Karpas-422 (cell line): ENCODE data around the gene PSMB7. TPM values are rescaled to one million over a fixed set of nuclear protein-coding genes. Genes with fewer than 3 reads are reported as not detected.

ENCODE experiments used
- DNase-seq: peaks from one replicate; pipeline ENCODE4 v3.0.0-alpha.2; 2015
- H2AFZ ChIP-seq: fragments of 200-600 bp; sonication (generic); 2 replicates; pipeline ENCODE4 v1.6.1; 2014; ENCODE audit warnings: antibody characterized with exemption, low read length, mixed read lengths
- H3K27ac ChIP-seq: fragments of 200-600 bp; sonication (generic); 2 replicates; pipeline ENCODE4 v1.5.1; 2014; ENCODE audit warnings: mild to moderate bottlenecking, low read length, moderate library complexity
- H3K27me3 ChIP-seq: fragments of 200-600 bp; sonication (generic); 2 replicates; pipeline ENCODE4 v1.6.1; 2014; ENCODE audit warnings: low read length, mixed read lengths
- H3K36me3 ChIP-seq: fragments of 200-600 bp; sonication (generic); 2 replicates; pipeline ENCODE4 v1.6.1; 2014; ENCODE audit warnings: low read length, mixed read lengths; ENCODE audit not compliant: insufficient read depth
- H3K4me1 ChIP-seq: fragments of 200-600 bp; sonication (generic); 2 replicates; pipeline ENCODE4 v1.6.1; 2014; ENCODE audit warnings: mild to moderate bottlenecking, low read length, mixed read lengths
- H3K4me2 ChIP-seq: fragments of 200-600 bp; sonication (generic); 2 replicates; pipeline ENCODE4 v1.6.1; 2014; ENCODE audit warnings: low read length, low read depth, mild to moderate bottlenecking; ENCODE audit not compliant: poor library complexity, severe bottlenecking
- H3K4me3 ChIP-seq: fragments of 200-600 bp; sonication (generic); 2 replicates; pipeline ENCODE4 v1.5.1; 2014; ENCODE audit warnings: mild to moderate bottlenecking, antibody characterized with exemption, low read length, mixed read lengths
- H3K79me2 ChIP-seq: fragments of 200-600 bp; sonication (generic); 2 replicates; pipeline ENCODE4 v1.6.1; 2014; ENCODE audit warnings: mild to moderate bottlenecking, low read length, mixed read lengths
- H3K9ac ChIP-seq: fragments of 200-600 bp; sonication (generic); 2 replicates; pipeline ENCODE4 v1.6.0; 2014; ENCODE audit warnings: low read length
- H3K9me2 ChIP-seq: fragments of 200-600 bp; sonication (generic), shearing (Covaris generic); replicated peaks from 2 replicates; pipeline ENCODE4 v1.6.0; 2014; ENCODE audit warnings: mild to moderate bottlenecking, low read length, moderate library complexity; ENCODE audit not compliant: insufficient read depth
- H3K9me3 ChIP-seq: fragments of 300-700, 200-600 bp; sonication (generic); 2 replicates; pipeline ENCODE4 v1.6.1; 2014; ENCODE audit warnings: low read length, mixed read lengths
- H4K20me1 ChIP-seq: fragments of 200-600 bp; sonication (generic); 2 replicates; pipeline ENCODE4 v1.6.1; 2014; ENCODE audit warnings: mild to moderate bottlenecking, antibody characterized with exemption, low read length, low read depth; ENCODE audit not compliant: insufficient read depth
- total RNA-seq: library from RNA; depleted of rRNA; stranded (reverse); fragments of >200 nt; shearing (Covaris generic); gene quantifications from 2 replicates; pipeline ENCODE4 v1.2.3, GENCODE V29; 2014; ENCODE audit warnings: low replicate concordance

PSMB7 gene
- total RNA-seq, 1 experiment from 2014 or later, result 119 TPM

DNA sequence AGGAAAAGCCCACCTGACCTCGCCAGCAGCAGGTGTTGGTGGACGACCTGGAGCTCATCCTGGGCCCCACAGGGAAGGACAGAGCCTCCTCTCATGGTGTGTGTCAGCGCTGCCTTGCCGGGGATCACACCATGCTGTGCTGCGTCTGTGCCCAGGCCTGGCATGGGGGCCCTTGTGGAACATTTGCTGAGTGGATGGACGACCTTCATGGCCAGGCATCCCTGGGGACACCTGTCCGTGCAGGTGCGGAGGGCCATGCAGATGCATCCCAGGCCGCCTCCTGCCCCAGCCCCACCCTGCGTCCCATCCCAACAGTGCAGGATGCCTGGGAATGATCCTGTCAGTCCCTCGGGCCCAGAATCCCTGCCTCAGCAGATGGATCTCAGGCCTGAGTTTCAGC lies 83.7 kb downstream of the PSMB7 start:
- H3K79me2 ChIP-seq, result no peaks in the 10 kb centered on the region
- H3K27ac ChIP-seq, result no peak overlapping the region
- no peak overlapping the region for H3K4me2 ChIP-seq
- no peak overlapping the region for H3K4me3 ChIP-seq
- H2AFZ ChIP-seq, result no peak overlapping the region
- peaks cover 42% of the 10 kb centered on the region for H3K36me3 ChIP-seq
- H4K20me1 ChIP-seq, result peaks cover 16% of the 10 kb centered on the region; the same call in 1 of the 2 replicates
- no peaks in the 10 kb centered on the region for H3K27me3 ChIP-seq
- no peaks in the 10 kb centered on the region for H3K9me3 ChIP-seq
- H3K9me2 ChIP-seq, result no peaks in the 10 kb centered on the region
- DNase-seq, result no peak
- H3K4me1 ChIP-seq, result no peaks in the 10 kb centered on the region
- no peak overlapping the region for H3K9ac ChIP-seq

GRCh38 chr9:124330011-124330697 lies 85.1 kb downstream of the PSMB7 start:
- Histone ChIP-seq H3K27me3 (no peaks in the 10 kb centered on the region), H3K79me2 (no peaks in the 10 kb centered on the region), H3K27ac (no peak overlapping the region), H3K9me2 (no peaks in the 10 kb centered on the region), H2AFZ (no peak overlapping the region), H3K4me1 (no peaks in the 10 kb centered on the region), H3K9ac (no peak overlapping the region), H4K20me1 (peaks cover 23% of the 10 kb centered on the region; the same call in 1 of the 2 replicates), H3K36me3 (peaks cover 40% of the 10 kb centered on the region), H3K4me3 (no peak overlapping the region), H3K9me3 (no peaks in the 10 kb centered on the region), H3K4me2 (no peak overlapping the region)
- no peak for DNase-seq

- Histone ChIP-seq H3K36me3 (peaks cover 37% of the 10 kb centered on the region), H3K4me1 (no peaks in the 10 kb centered on the region), H2AFZ (no peak overlapping the region), H4K20me1 (peaks cover 23% of the 10 kb centered on the region; the same call in 1 of the 2 replicates), H3K4me2 (no peak overlapping the region), H3K27ac (no peak overlapping the region), H3K4me3 (no peak overlapping the region), H3K9me3 (no peaks in the 10 kb centered on the region), H3K27me3 (no peaks in the 10 kb centered on the region), H3K9me2 (no peaks in the 10 kb centered on the region), H3K9ac (no peak overlapping the region), H3K79me2 (no peaks in the 10 kb centered on the region)
- no peak for DNase-seq
Observed at GRCh38 chr9:124329206-124329792, 85.9 kb downstream of the PSMB7 start.

- Histone ChIP-seq H3K9me2 (no peaks in the 10 kb centered on the region), H3K36me3 (peaks cover 38% of the 10 kb centered on the region), H3K9me3 (no peaks in the 10 kb centered on the region), H3K79me2 (no peaks in the 10 kb centered on the region), H3K27me3 (no peaks in the 10 kb centered on the region), H2AFZ (no peak overlapping the region), H3K27ac (no peak overlapping the region), H3K4me2 (no peak overlapping the region), H3K4me1 (no peaks in the 10 kb centered on the region), H3K9ac (no peak overlapping the region), H4K20me1 (peaks cover 23% of the 10 kb centered on the region; the same call in 1 of the 2 replicates), H3K4me3 (no peak overlapping the region)
- no peak for DNase-seq
Observed at GRCh38 chr9:124328285-124328684, 87.0 kb downstream of the PSMB7 start.

DNA sequence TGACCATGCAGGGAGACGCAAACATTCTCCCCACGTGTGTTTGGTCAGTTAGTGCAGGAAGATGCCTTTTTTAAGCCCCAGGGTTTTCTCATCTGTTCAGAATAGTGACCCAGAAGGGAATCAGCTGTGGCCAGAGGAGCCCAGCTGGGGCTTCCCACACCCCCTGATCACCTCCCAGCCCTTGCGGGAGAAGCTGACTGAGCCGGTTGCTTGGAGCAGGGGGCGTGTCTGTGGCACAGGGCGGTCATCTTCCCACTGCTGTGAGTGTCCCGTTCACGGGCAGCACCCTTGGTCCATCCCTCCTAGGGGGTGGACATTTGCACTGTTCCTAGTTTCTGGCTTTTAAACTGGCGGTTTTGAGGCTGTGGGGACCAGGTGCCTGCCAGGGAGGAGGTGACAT lies 87.8 kb downstream of the PSMB7 start:
- H2AFZ ChIP-seq, result no peak overlapping the region
- H3K36me3 ChIP-seq, result peaks cover 46% of the 10 kb centered on the region
- no peaks in the 10 kb centered on the region for H3K9me3 ChIP-seq
- H4K20me1 ChIP-seq, result peaks cover 29% of the 10 kb centered on the region; the same call in 1 of the 2 replicates
- H3K9me2 ChIP-seq, result no peaks in the 10 kb centered on the region
- H3K27me3 ChIP-seq, result no peaks in the 10 kb centered on the region
- no peak overlapping the region for H3K27ac ChIP-seq
- no peaks in the 10 kb centered on the region for H3K79me2 ChIP-seq
- H3K9ac ChIP-seq, result no peak overlapping the region
- H3K4me2 ChIP-seq, result no peak overlapping the region
- H3K4me3 ChIP-seq, result no peak overlapping the region
- DNase-seq, result no peak
- no peaks in the 10 kb centered on the region for H3K4me1 ChIP-seq

DNA sequence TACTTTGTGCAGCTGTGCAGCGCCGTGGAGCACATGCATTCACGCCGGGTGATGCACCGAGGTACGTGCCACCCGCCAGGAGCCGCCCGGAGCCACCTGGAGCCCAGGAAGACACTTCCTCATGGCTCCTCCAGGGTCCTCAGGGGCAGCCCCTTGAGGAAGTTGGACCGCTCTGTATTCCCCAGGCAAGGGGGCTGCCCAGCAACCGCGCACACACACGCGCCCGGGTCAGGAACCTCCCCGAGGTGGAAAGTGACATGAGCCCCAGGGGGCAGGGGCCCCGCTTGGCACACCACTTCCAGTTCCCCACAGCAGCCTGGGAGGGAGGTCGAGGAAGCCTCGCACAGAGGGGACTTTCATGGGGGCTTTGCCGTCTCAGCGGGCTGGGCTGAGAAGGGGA lies 88.9 kb downstream of the PSMB7 start:
- Histone ChIP-seq H3K79me2 (peaks cover 6% of the 10 kb centered on the region; the same call in 1 of the 2 replicates), H3K4me1 (no peaks in the 10 kb centered on the region), H2AFZ (no peak overlapping the region), H3K27me3 (no peaks in the 10 kb centered on the region), H3K27ac (no peak overlapping the region), H3K9me2 (no peaks in the 10 kb centered on the region), H3K4me2 (no peak overlapping the region), H3K9ac (no peak overlapping the region), H3K36me3 (peaks cover 50% of the 10 kb centered on the region), H4K20me1 (peaks cover 29% of the 10 kb centered on the region), H3K4me3 (no peak overlapping the region), H3K9me3 (no peaks in the 10 kb centered on the region)
- no peak for DNase-seq

DNA sequence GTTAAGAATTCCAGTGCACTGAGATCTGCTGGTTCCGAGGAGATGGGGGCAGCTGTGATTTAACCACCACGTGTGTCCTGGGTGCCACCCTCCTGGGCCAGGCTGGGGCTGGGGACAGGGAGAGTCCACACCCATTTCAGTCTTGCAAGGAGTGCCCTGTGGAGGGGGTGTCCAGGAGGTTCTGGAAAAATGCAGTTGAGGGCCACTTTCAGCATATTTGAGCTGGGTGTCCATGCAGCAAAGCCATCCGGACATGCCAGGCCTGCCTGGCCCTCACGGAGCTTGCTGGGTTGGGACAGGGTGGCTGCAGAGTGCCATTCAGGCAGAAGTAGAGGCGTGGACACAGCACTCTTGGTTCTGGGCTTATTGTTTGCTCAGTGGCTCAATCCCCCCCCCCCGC lies 89.4 kb downstream of the PSMB7 start:
- Histone ChIP-seq H3K9me2 (no peaks in the 10 kb centered on the region), H3K4me2 (no peak overlapping the region), H2AFZ (no peak overlapping the region), H3K36me3 (peaks cover 52% of the 10 kb centered on the region), H4K20me1 (peaks cover 30% of the 10 kb centered on the region), H3K27ac (no peak overlapping the region), H3K4me1 (no peaks in the 10 kb centered on the region), H3K79me2 (peaks cover 6% of the 10 kb centered on the region; the same call in 1 of the 2 replicates), H3K9ac (no peak overlapping the region), H3K9me3 (no peaks in the 10 kb centered on the region), H3K4me3 (no peak overlapping the region), H3K27me3 (no peaks in the 10 kb centered on the region)
- DNase-seq, result no peak

DNA sequence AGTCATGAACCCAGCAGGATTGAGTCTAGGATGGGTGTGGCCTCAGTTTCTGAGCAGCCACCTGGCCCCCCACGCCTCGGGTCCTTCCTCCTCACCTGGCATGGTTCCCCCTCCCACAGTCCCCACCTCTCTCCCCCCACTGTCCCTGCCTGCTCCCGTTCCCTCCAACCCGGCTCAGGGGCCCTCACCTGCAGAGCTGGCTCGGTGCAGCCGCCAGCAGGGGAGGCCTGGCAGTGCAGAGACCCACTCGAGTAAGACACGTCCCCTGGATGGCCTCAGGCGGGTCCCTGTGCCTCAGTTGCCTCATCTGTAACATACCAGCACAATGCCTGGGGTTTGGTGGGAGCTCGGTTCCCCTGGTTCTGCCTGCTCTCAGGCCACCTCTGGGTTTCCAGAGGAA lies 91.3 kb downstream of the PSMB7 start:
- Histone ChIP-seq H3K4me2 (no peak overlapping the region), H3K9ac (no peak overlapping the region), H3K27me3 (no peaks in the 10 kb centered on the region), H3K9me2 (no peaks in the 10 kb centered on the region), H3K4me1 (no peaks in the 10 kb centered on the region), H3K36me3 (peaks cover 41% of the 10 kb centered on the region), H3K4me3 (no peak overlapping the region), H4K20me1 (peaks cover 28% of the 10 kb centered on the region), H3K27ac (no peak overlapping the region), H3K9me3 (no peaks in the 10 kb centered on the region), H3K79me2 (peaks cover 10% of the 10 kb centered on the region; the same call in 1 of the 2 replicates), H2AFZ (no peak overlapping the region)
- DNase-seq, result no peak
